GM12875 (cell line): Measurements from ENCODE around the gene MTRR.

Source experiments
- H3K4me3 ChIP-seq: one replicate; pipeline ENCODE4 v1.5.1; 2011; ENCODE audit warnings: low read depth, low read length, control low read depth
- TF ChIP-seq, protein P1 (sequence below): IDR thresholded peaks from 2 replicates; pipeline ENCODE4 v1.5.1; 2011; ENCODE audit warnings: low read depth, mild to moderate bottlenecking, control low read depth, inconsistent platforms, low read length, moderate library complexity, borderline replicate concordance; ENCODE audit not compliant: insufficient read depth

The MTRR gene

DNA sequence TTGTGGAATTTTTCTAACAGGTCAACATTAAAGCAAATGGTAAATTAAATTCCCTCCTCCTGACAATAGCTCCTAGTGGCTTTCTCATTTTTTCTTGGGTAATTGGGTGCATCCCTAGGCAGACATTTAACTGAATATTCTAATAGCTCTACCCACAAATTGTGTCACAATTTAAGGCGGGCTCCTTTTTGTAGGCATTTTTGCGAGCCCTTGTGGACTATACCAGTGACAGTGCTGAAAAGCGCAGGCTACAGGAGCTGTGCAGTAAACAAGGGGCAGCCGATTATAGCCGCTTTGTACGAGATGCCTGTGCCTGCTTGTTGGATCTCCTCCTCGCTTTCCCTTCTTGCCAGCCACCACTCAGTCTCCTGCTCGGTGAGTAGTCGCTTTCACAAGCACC lies 20.0 kb downstream of the MTRR start:
- TF ChIP-seq, protein P1, sequence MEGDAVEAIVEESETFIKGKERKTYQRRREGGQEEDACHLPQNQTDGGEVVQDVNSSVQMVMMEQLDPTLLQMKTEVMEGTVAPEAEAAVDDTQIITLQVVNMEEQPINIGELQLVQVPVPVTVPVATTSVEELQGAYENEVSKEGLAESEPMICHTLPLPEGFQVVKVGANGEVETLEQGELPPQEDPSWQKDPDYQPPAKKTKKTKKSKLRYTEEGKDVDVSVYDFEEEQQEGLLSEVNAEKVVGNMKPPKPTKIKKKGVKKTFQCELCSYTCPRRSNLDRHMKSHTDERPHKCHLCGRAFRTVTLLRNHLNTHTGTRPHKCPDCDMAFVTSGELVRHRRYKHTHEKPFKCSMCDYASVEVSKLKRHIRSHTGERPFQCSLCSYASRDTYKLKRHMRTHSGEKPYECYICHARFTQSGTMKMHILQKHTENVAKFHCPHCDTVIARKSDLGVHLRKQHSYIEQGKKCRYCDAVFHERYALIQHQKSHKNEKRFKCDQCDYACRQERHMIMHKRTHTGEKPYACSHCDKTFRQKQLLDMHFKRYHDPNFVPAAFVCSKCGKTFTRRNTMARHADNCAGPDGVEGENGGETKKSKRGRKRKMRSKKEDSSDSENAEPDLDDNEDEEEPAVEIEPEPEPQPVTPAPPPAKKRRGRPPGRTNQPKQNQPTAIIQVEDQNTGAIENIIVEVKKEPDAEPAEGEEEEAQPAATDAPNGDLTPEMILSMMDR = no peak

DNA sequence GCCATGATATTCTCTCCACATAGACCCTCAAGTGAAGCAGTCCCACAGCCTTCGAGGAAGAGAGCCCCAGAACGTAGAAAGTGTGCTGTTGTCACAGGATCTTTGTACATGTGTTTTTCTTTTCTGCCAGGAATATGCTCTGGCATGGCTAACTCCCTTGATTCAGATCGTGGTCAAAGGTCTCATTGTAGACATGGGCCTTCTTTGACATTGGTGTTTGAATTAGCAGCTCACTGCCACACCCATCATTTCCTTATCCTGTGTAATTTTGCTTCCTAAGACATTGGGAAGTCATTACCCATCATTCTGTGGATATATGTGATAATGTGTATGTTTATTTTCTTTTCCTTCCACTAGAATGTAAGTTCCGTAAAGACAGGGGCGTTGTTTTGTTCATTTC lies 25.5 kb downstream of the MTRR start:
- TF ChIP-seq, protein P1 = no peak
- no peak overlapping the region for H3K4me3 ChIP-seq

More for the DNA sequence above, 20.0 kb downstream of the MTRR start:
- no peak overlapping the region for H3K4me3 ChIP-seq

DNA sequence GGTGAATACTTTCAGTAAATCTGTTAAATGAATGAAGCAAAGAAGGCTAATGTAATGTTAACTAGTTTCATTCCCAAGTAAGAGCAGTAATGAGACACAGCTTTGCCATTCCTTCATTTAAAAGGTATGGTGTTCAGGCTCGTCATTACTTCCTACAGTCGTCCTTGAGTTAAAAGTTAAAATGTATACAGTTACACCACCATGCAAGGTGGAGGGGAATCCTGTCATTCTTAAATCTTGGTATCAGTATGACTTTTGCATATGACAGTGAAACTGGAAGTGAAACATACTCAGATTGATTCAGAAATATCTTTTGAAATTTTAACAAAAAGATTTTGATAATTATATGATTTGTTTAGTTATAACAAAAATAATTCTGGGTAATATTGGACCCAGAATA lies 25.9 kb downstream of the MTRR start:
- H3K4me3 ChIP-seq = no peak overlapping the region
- TF ChIP-seq, protein P1 = no peak

DNA sequence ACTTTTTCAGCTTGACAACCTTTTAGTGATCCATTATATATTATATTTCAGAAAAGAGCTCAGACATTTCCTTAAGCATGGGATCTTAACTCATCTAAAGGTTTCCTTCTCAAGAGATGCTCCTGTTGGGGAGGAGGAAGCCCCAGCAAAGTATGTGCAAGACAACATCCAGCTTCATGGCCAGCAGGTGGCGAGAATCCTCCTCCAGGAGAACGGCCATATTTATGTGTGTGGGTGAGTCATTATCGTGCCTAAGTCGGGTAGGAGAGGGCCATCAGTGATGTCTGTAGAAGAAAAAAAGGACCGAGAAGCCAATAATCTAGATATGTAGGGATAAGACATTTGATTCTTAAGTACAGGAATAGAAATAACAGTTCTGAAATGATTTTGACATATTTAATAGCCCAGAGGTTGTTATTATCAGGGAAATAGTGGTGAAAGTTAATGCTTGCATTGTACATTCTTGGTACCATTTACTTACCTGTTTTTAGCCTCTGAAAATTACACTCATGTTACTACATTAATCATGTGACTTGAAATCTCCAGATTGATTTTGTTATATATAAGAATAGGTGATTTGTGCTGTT lies 28.2 kb downstream of the MTRR start:
- no peak overlapping the region for H3K4me3 ChIP-seq
- TF ChIP-seq, protein P1 = 0 out of 2 replicates have a peak, but pooled peaks have one; percentile 20

DNA sequence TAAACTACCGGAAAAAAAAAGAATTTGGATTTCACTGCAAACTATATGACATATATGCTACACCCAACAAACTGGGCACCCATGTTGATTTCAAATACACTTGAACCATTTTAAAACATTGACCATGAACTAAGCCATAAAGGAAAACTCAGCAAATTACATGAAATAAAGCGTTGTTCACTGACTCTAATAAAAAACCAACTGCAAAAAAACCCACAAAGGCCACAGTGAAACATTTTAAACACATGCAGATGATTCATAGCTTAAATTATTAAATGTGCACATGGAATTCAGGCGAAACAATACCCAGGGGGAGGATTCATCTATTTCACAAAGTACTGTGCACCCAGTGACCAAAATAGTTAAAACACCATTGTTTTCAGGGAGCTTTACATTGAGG lies 33.3 kb downstream of the MTRR start:
- no peak overlapping the region for H3K4me3 ChIP-seq
- TF ChIP-seq, protein P1 = no peak

DNA sequence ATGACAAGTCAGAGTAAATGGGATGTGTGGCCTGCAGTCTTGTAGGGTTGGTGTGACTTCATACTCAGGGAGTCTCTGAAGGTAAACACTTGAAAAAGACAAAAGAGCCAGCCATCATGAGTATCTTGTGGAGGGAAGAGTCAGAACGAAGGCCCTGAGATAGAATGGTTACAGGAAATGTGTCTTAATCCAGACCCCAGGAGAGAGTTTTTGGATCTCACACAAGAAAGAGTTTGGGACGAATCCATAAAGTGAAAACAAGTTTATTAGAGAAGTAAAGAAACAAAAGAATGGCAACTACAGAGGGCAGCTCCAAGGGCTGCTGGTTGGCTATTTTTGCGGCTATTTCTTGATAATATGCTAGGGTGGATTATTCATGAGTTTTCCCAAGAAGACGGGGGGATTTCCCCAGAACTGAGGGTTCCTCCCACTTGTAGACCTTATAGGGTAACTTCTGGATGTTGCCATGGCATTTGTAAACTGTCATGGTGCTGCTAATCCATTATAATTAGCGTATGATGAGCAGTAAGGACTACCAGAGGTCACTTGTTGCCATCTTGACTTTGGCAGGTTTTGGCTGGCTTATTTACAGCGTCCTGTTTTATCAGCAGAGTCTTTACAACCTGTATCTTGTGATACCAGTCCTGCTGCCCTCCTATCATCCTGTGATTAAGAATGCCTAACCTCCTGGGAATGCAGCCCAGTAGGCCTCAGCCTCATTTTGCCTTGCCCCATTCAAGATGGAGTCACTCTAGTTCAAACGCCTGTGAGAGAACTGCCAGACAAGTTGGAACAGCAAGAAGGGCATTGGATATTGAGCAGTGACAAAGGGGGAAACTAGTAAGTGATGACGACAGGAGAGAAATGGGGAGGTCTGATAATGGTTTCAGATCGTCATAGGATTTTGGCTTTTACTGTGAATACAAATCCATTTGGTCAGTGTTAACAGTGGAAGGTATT lies 34.0 kb downstream of the MTRR start:
- TF ChIP-seq, protein P1 = no peak
- no peak overlapping the region for H3K4me3 ChIP-seq
